GM15510 (cell line): Measurements from ENCODE around the gene LBX1.

ENCODE experiments used
- POLR2A ChIP-seq: IDR thresholded peaks from 3 replicates; pipeline ENCODE4 v1.6.1; 2011; ENCODE audit warnings: borderline replicate concordance; ENCODE audit not compliant: insufficient read length; ENCODE audit errors: extremely low read depth

LBX1 gene

DNA sequence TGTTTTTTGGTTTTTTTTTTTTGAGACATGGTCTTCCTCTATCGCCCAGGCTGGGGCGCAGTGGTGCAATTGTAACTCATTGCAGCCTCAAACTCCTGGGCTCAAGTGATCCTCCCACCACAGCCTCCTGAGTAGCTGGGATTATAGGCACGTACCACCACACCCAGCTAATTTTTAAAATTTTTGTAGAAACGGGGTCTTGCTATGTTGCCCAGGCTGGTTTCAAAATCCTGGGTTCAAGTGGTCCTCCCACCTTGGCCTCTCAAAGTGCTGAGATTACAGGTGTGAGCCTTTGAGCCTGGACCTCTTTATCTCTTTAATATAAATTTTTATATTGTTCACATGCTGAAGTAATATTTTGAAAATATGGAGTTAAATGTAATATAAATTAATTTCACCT is 28.2 kb upstream of the LBX1 start:
- TF ChIP-seq POLR2A = no peak

DNA sequence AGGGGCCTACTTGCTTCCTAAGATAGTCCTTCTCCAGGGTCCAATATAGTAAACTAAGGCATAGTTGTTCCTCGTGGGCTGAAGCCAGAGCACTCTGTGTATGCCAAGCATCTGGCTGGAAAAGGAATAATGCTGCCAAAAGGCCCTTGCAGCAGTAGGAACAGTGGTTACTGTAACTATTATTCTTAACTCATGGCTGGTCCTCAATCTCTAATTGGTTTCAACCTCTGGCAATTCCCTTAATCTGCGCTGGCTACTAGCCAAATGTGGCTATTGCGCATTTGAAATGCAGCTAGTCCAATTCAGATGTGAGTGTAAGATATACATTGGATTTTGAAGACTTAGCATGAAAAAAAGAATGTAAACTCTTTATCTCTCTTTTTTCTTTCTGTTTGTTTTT is 27.8 kb upstream of the LBX1 start:
- no peak for TF ChIP-seq POLR2A

DNA sequence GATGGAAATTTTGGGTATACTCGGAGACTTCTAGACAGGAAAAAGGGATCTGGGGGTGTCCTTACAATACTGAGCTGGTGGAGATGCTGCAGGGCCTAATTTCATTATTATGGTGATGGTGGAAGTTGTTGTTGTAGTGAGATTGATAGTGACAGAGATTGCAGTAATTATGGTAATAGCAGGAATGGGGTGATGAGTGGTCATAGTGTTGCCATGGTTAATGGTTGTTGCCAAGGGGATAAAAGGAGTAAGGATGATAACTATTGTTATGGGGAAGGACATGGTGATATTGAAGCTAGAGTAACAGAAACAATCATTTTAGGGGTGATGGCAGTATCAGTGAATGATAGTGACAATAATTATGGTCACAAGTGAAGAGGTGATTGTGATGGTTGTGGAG is 27.1 kb upstream of the LBX1 start:
- no peak for TF ChIP-seq POLR2A

DNA sequence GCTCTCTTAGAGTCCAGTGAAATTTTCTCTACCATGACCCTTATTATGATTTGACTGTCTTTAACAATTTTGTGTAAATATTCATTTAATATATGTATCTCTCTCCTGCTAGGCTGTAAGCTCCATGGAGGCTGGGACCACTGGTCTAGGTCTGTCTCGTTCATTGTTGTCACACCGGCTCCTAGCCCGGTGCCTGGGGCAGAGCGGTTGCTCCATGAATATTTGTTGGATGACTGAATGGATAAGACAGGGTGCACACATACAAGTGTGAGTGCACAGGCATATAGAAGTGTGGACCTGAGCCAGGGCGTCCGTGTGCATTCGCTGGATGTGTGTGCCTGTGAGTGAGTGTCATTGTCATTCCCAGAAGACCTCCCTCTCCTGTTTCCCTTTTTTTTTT is 20.9 kb upstream of the LBX1 start:
- no peak for TF ChIP-seq POLR2A

DNA sequence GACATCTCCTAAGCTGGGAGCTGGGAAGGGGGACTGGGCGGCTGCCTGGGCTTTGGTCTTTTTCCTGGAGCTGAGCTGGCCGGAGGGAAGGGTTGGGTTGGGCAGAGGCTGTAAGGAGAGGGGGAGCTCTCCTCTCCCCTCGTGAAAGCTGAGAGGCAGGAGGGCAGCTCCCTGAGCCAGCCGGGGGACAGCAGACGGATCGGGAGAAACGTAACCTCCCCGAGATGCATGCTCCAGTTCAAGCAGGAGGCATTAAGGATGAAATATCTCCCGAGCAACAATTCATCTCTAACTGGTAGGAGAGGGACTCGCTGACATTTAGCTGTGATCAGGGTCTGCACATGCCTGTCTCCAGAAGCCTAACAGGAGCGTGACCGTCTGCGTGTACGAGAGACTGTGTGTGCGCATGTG is 19.9 kb upstream of the LBX1 start:
- no peak for TF ChIP-seq POLR2A

DNA sequence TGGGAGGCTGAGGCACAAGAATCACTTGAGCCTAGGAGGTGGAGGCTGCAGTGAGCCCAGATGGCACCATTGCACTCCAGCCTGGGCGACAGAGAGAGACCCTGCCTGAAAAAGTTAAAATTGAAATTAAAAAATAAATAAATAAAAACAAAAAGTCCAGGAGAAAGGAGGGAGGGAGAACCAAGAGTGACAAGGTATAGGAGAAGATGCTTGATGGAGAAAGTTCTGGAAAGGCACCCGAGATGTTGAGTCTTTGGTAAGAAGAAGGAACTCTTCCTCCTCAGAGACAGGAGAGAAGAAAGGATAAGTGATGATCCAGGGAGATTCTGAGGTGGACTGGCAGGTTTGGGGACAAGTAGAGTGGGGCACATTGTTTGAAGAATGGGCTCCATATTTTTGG is 17.4 kb upstream of the LBX1 start:
- TF ChIP-seq POLR2A = no peak

DNA sequence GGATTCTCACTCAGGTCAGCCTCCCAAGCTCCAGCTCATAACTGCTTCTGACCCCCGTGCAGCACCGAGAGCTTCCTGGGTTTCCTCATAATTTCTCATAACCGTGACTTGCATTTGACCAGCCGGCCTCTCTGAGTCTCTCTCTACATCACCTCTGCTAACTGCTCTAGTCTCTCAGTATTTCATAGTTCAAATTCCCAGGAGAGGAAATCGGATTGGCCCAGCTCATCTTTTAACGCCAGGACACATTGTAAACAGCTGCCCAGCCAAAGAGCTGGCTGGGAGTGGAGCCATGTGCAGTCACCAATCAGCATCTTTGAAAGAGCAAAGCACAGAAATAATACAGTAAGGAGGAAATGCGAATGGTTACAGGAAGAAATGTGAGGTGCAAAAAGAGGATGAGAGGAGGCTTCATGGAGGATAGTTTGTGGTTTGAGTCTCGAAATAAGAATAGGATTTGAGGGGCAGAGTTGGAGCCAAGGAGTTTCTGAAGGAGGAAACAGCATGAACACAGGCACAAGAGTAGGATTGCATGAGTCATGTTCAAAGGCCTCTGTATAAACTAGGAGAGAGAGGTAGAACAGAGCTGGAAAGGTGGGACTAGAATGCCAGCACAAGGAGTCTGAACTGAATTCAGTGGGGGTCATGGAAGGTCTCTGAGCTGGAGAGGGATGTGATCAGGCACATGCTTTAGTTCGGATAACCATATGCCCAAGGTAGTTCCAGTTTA is 15.2 kb upstream of the LBX1 start:
- TF ChIP-seq POLR2A = no peak

DNA sequence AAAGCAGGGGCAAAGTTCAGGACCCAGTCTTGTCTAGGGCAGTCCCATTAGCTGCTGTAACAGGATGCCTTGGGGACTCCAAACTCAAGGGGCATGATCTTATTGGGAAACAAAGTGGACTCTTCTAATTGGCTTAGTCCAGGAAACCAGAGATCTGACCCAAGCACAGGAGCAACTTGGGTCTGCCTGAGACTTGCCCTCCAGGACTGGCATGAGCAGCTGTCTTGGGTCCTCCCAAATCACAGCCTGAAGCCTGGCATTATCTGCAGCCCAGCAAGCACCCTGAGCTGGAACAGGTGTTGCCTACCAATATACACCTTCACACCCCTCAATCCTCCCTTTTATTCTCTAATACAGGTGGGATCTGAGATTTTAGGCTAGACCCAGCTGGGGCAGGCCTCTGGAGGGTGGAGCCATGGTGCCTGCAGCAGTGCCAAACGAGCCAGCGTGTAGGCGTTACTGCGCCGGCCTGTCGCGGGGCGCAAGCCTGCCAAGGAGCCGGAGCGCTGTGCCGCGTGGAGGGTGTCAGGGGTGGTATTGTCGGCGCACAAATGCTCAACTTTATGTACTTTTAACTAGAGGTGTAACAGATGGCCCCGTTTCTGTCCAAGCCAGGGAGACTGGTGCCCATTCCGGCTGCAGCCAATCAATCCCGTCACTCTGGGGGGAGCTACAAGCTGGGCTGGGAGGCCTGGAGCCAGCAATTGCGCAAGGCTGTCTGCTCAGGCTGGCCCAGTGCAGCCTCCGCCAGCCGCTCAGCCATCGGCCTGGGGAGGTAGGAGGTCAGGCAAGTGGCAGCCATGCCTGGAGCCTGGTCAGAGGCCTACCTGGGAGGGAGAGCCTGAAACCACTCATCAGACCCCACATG is 12.8 kb upstream of the LBX1 start:
- TF ChIP-seq POLR2A = no peak

DNA sequence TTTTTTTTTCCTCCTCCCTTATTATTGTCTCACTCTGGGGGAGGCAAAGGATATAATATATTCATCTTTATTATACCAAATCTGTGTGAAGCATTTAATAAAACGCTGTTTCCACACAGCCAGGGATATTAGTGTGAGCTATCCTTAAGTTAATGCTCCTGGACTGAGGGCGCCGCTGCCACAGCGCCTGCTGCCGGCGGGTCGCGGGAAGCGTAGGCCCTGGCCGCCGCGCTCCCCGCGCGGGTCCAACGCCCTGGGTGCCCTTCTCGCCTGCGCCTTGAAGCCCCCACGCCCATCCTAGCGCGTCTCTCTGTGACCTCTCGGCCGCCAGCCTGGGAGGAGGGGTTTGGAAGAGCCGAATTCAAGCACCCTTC is 9.5 kb upstream of the LBX1 start:
- no peak for TF ChIP-seq POLR2A

DNA sequence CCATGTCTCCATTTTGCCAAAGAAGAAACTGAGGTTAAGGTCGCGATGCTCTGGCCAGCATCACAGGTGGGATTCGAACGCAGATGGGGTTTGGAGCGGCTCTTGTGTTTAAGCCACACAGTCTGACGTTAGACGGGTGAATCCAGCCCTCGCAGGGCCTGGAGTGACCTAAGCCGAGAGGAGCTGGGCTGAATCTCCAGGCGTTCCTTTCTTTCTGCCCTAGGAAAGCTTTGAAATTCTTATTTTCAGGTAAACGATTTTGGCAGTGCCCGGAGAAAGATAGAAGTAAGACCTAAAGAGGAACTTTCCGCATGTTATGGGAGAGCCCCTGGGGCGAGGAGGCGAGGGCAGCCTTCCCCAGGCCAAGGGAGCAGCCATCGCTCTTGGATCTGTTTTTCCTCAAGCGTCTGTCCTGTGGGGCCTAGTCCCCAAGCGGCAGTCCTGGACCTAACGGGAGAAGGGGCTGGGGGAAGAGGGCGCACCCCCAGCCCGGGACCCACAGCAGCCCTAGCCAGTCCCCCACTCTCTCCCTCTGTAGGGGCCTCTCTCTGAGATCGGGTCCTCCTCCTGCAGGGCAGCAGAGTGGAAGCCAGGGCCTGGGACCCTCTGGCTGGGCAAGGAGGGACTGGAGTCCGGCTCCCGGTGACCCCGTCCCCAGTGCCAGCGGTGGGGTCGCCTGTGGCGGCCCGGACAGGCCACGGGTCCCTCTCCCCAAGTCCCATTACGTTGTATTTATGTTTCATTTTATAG is 8.9 kb upstream of the LBX1 start:
- no peak for TF ChIP-seq POLR2A

DNA sequence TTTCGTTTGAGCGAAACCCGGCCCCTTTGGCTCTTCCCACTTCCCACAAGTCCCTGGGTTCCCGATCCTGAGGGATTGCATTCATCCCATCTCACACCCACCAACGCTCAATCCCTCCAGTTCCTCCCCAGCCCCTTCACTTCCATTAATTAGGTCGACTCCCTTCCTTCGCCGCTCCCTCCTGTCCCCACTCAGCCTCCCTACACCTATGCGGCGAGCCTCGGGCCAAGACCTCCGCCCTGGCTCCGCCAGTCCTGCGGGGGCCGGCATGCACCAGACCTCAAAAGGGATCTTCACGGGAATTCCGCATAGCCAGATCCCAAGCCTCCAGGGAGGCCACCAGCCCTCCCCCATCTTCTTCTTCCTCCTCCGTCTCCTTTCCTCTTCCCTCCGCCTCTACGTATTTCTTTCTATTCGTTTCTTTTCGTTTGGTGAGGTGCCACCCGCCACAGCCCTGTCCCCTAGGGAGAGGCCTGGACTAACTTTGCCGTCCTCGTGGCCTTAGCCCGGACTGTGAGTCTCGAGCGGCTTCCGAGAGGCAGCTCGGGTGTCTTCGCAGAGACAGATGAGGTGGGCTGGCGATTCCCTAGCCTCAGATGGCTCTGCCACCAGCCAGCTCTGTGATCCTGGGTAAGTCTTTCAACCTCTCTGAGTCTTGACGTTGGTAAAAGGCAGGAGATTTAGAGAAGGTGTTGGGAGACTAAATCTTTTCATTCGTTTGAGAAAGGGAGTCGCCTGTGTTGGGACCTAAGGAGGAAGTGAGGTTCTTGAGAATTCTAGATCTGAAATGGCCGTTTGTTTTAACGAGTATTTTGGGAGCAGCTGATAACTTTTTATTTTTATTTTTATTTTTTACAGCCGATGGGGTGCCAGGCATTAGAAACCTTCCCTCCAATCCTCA is 8.1 kb upstream of the LBX1 start:
- no peak for TF ChIP-seq POLR2A

DNA sequence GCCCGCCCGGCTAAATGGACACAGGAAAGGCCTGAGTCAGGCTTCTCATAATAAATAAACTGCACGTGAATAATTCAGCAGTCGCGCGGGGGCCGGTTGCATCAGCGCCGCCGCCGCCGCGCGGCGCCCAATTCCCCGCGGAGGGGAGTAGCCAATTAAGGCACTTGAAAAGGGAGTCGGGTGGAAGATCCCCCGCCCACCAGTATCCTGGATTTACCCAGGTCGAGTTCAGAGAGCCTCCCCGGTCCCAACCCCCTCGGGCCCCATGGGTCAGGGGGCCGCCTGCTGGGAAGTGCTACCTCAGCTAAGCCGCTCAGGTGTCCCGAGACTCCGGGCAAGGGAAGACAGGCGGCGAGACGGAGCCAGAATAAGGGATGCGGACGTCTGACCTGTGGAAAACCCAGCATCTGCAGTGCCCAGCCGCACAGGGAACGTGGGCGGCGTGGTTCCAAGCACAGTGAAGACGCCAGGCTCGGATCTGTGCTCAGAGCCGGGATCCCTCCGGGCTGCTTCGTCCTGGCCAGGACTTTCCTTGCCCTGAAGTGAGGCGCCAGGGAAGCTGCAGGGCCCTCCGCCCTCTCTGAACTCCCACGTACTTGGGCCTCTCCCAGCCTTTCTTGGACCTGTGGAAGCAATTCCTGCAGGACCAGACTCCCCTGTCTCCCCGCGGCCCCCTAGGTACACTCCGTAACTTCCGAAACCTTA is 7.3 kb upstream of the LBX1 start:
- no peak for TF ChIP-seq POLR2A

DNA sequence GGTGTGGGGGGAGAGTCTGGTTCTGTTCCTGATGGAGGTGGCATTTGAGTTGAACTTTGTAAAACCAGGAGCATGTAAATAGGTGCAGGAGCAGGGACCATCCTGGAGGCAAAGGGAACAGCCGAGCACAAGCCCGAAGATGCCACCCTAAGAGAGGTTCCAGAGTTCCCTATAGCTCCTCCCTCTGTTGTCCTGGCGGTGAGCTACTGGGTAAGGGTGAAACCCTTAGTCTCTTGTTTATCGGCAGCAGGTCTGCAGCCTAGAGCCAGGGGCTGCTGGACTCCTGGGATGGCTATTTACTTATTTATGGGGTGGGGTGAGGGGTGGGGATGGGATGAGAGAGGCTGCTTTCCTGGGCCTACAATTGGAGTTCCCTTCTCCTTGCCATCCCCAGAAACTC is 6.5 kb upstream of the LBX1 start:
- TF ChIP-seq POLR2A = no peak

DNA sequence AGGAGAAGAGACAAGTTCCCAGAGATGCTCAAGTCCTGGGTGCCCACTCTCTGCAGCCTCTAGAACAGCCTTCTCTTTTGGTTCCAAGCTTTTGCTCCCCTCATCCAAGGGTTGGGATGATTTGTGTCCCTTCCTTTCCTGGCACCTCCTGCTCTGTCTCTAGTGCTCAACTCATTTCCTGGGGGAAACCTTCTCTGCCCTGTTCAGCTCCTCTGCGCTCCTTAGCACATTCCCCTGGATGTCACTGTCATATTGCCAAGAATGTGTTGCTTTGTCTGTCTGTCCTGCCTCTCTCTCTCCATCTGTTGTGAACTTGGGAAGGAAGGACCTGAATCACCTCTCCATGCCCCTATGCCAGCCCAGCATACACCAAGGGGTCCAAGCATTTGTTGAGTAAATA is 5.1 kb upstream of the LBX1 start:
- no peak for TF ChIP-seq POLR2A
